SK-N-SH (cell line): ENCODE results near the gene ZNF79. TPM values are rescaled to one million over a fixed set of nuclear protein-coding genes. Genes with fewer than 3 reads are reported as not detected.

Experiments used
- CTCF ChIA-PET: fragments of 300-600, 350-600 bp; formaldehyde crosslinking; extraction: SDS; loops from one replicate; lab custom pipeline; 2021; lab: Yijun Ruan, JAX
- POLR2A ChIA-PET: fragments of 350-600 bp; sonication (Branson Sonifier 250); formaldehyde crosslinking; extraction: SDS; loops from one replicate; lab custom pipeline; 2020; ENCODE audit warnings: antibody characterized with exemption, inconsistent platforms; lab: Yijun Ruan, JAX
- DNase-seq: peaks from one replicate; pipeline ENCODE4 v3.0.0; 2012
- H2AFZ ChIP-seq: fragments of 200-600 bp; sonication (generic); 2 replicates; pipeline ENCODE4 v1.8.1; 2016; ENCODE audit warnings: antibody characterized with exemption, mild to moderate bottlenecking, low read depth
- H3F3A ChIP-seq: fragments of 200-600 bp; sonication (generic); replicated peaks from 2 replicates; pipeline ENCODE3; 2016; ENCODE audit warnings: antibody characterized with exemption, mild to moderate bottlenecking; ENCODE audit not compliant: insufficient read depth
- H3K27ac ChIP-seq, 2 experiments: fragments of 200-500 bp in 1 of 2; fragments of 200-600 bp in 1 of 2; sonication (Bioruptor generic) in 1 of 2; sonication (generic), shearing (Covaris generic) in 1 of 2; 2 replicates each; pipeline versions ENCODE4 v1.5.1 to v1.6.1; 2014 to 2016; ENCODE audit warnings: low read depth in 2 of 2, inconsistent platforms in 1 of 2, low read length in 1 of 2, mild to moderate bottlenecking in 1 of 2, mixed read lengths in 1 of 2
- H3K27me3 ChIP-seq: fragments of 200-600 bp; sonication (generic), shearing (Covaris generic); 2 replicates; pipeline ENCODE4 v1.6.1; 2016; ENCODE audit warnings: mixed run types; ENCODE audit not compliant: insufficient read depth
- H3K36me3 ChIP-seq, 2 experiments: fragments of 200-500 bp in 1 of 2; fragments of 200-600 bp in 1 of 2; sonication (Bioruptor generic) in 1 of 2; sonication (generic) in 1 of 2; replicated peaks in 1 of 2; 2 replicates each; pipeline versions ENCODE3 to v1.5.1; 2014 to 2016; ENCODE audit warnings: low read length in 1 of 2, mild to moderate bottlenecking in 1 of 2; ENCODE audit not compliant: insufficient read depth in 2 of 2, control insufficient read depth in 1 of 2
- H3K4me1 ChIP-seq, 2 experiments: fragments of 200-500 bp in 1 of 2; fragments of 200-600 bp in 1 of 2; sonication (Bioruptor generic) in 1 of 2; sonication (generic), shearing (Covaris generic) in 1 of 2; 2 replicates each; pipeline versions ENCODE4 v1.5.1 to v1.6.1; 2014 to 2016; ENCODE audit warnings: low read depth in 1 of 2, low read length in 1 of 2, mixed run types in 1 of 2; ENCODE audit not compliant: insufficient read depth in 2 of 2, control insufficient read depth in 1 of 2
- H3K4me2 ChIP-seq: fragments of 200-600 bp; sonication (generic), shearing (Covaris generic); 2 replicates; pipeline ENCODE4 v1.6.1; 2017; ENCODE audit warnings: mixed run types
- H3K4me3 ChIP-seq, 2 experiments: fragments of 200-500 bp in 1 of 2; fragments of 200-600 bp in 1 of 2; sonication (Bioruptor generic) in 1 of 2; sonication (generic), shearing (Covaris generic) in 1 of 2; 2 replicates each; pipeline versions ENCODE4 v1.5.1 to v1.8.1; 2014 to 2016; ENCODE audit warnings: low read depth in 2 of 2, inconsistent platforms in 1 of 2, low read length in 1 of 2, mild to moderate bottlenecking in 1 of 2, mixed read lengths in 1 of 2, moderate library complexity in 1 of 2
- H3K79me2 ChIP-seq: fragments of 200-600 bp; sonication (generic); 2 replicates; pipeline ENCODE4 v1.8.1; 2017; ENCODE audit warnings: mild to moderate bottlenecking; ENCODE audit not compliant: insufficient read depth
- H3K9ac ChIP-seq: fragments of 200-600 bp; sonication (generic); 2 replicates; pipeline ENCODE4 v1.6.1; 2017; ENCODE audit warnings: mixed run types
- H3K9me2 ChIP-seq: fragments of 200-600 bp; sonication (generic); 2 replicates; pipeline ENCODE4 v1.6.1; 2017; ENCODE audit warnings: mixed run types
- H3K9me3 ChIP-seq: fragments of 200-600 bp; sonication (generic); 2 replicates; pipeline ENCODE4 v1.6.1; 2017; ENCODE audit warnings: mixed run types, mild to moderate bottlenecking, moderate library complexity
- H4K20me1 ChIP-seq: fragments of 200-600 bp; sonication (generic); 2 replicates; pipeline ENCODE4 v1.6.1; 2017; ENCODE audit warnings: mild to moderate bottlenecking, mixed run types; ENCODE audit not compliant: insufficient read depth
- CHD2 ChIP-seq: fragments of 150-350 bp; IDR thresholded peaks from 2 replicates; pipeline ENCODE4 v1.6.1; 2018; ENCODE audit warnings: low read length; ENCODE audit not compliant: partially characterized antibody
- CTCF ChIP-seq: fragments of 200-600 bp; sonication (generic); IDR thresholded peaks from 2 replicates; pipeline ENCODE4 v1.6.1; 2017; ENCODE audit warnings: antibody characterized with exemption, mild to moderate bottlenecking, moderate library complexity
- ELF1 ChIP-seq: IDR thresholded peaks from 2 replicates; pipeline ENCODE4 v1.4.0; 2012
- EZH2phosphoT487 ChIP-seq: fragments of 200-600 bp; sonication (generic); IDR thresholded peaks from 2 replicates; pipeline ENCODE4 v1.6.1; 2017; ENCODE audit warnings: low read depth, mixed run types, mild to moderate bottlenecking, antibody characterized with exemption, moderate library complexity, borderline replicate concordance
- FOXJ3 ChIP-seq: sonication (generic); formaldehyde crosslinking; IDR thresholded peaks from 2 replicates; pipeline ENCODE4 v1.5.1; 2020; ENCODE audit warnings: mild to moderate bottlenecking, missing genetic modification reagents
- GABPA ChIP-seq: IDR thresholded peaks from 2 replicates; pipeline ENCODE4 v1.4.0; 2012; ENCODE audit warnings: low read depth, mild to moderate bottlenecking
- GATA2 ChIP-seq: sonication (generic); formaldehyde crosslinking; IDR thresholded peaks from 2 replicates; pipeline ENCODE4 v1.5.0; 2020; ENCODE audit warnings: mild to moderate bottlenecking, missing genetic modification reagents
- IRF3 ChIP-seq: fragments of 150-350 bp; IDR thresholded peaks from 2 replicates; pipeline ENCODE4 v1.6.1; 2016; ENCODE audit warnings: mild to moderate bottlenecking, low read depth, low read length
- JUND ChIP-seq: IDR thresholded peaks from 2 replicates; pipeline ENCODE4 v1.4.0; 2012
- MEF2A ChIP-seq: IDR thresholded peaks from 2 replicates; pipeline ENCODE4 v1.4.0; 2012; ENCODE audit warnings: low read depth, borderline replicate concordance
- MXI1 ChIP-seq: IDR thresholded peaks from 2 replicates; pipeline ENCODE4 v1.6.1; 2012; ENCODE audit warnings: mild to moderate bottlenecking, low read depth, low read length, improper control_type of control experiment
- NFIC ChIP-seq: IDR thresholded peaks from 2 replicates; pipeline ENCODE4 v1.4.0; 2012; ENCODE audit warnings: borderline replicate concordance
- NRF1 ChIP-seq: IDR thresholded peaks from 2 replicates; pipeline ENCODE4 v1.6.1; 2012; ENCODE audit warnings: low read depth, mild to moderate bottlenecking, low read length
- POLR2AphosphoS5 ChIP-seq: IDR thresholded peaks from 2 replicates; pipeline ENCODE4 v1.6.1; 2012; ENCODE audit warnings: low read depth, low read length
- RAD21 ChIP-seq: IDR thresholded peaks from 2 replicates; pipeline ENCODE4 v1.6.1; 2012; ENCODE audit warnings: mild to moderate bottlenecking, low read length
- RCOR1 ChIP-seq: fragments of 150-350 bp; IDR thresholded peaks from 2 replicates; pipeline ENCODE4 v1.6.1; 2017; ENCODE audit warnings: antibody characterized with exemption, low read length
- RXRA ChIP-seq: IDR thresholded peaks from 2 replicates; pipeline ENCODE4 v1.4.0; 2012; ENCODE audit warnings: low read depth, mild to moderate bottlenecking, borderline replicate concordance
- SMC3 ChIP-seq: IDR thresholded peaks from 2 replicates; pipeline ENCODE4 v1.6.1; 2012; ENCODE audit warnings: low read depth, low read length, improper control_type of control experiment
- TAF1 ChIP-seq: IDR thresholded peaks from 2 replicates; pipeline ENCODE4 v1.6.1; 2012; ENCODE audit warnings: low read depth, mild to moderate bottlenecking, low read length, moderate library complexity, borderline replicate concordance
- USF2 ChIP-seq: fragments of 150-350 bp; IDR thresholded peaks from 2 replicates; pipeline ENCODE4 v1.6.1; 2017; ENCODE audit warnings: antibody characterized with exemption, low read length, low read depth, borderline replicate concordance
- YY1 ChIP-seq: IDR thresholded peaks from 2 replicates; pipeline ENCODE4 v1.4.0; 2012; ENCODE audit warnings: low read depth, mild to moderate bottlenecking
- ZBTB33 ChIP-seq: IDR thresholded peaks from 2 replicates; pipeline ENCODE4 v1.4.0; 2012; ENCODE audit warnings: low read depth, borderline replicate concordance
- WGBS: methylation state at CpG from one replicate; pipeline ENCODE4 v1.1.6; 2017; ENCODE audit warnings: low lambda C conversion rate; 5-methylcytosine and 5-hydroxymethylcytosine counted together
- polyA plus RNA-seq, 3 experiments: library from polyadenylated mRNA; depleted of rRNA; stranded (reverse); fragments of >200 nt; gene quantifications; 2 replicates each; pipeline ENCODE4 v1.2.3, GENCODE V29; 2012

ZNF79 gene
- polyA plus RNA-seq, 1 of the 3 experiments (the other 2 are of a cell fraction): 4.6 TPM

GRCh38 chr9:127392166-127392565 lies 32.0 kb upstream of the ZNF79 start:
- WGBS: 91% methylated on average over 5 of the region's 5 CpGs
- H3K4me1 ChIP-seq: peaks cover 5 to 9% of the 10 kb centered on the region in 2 experiments; a peak in 2 of 4 replicates
- POLR2A ChIA-PET: no interaction called here
- TF ChIP-seq RAD21: no peak
- TF ChIP-seq USF2: no peak
- no peak for TF ChIP-seq POLR2AphosphoS5
- TF ChIP-seq GATA2: no peak
- no peak for TF ChIP-seq MXI1
- TF ChIP-seq, all 33 proteins: peak for 0
- H3K4me3 ChIP-seq: no peak overlapping the region
- no peaks in the 10 kb centered on the region for H3K9me3 ChIP-seq
- CTCF ChIA-PET: interaction anchor here (0.9 to 1.6 kb wide), 2 partner anchors 427 to 447 kb away, joined by 3 read pairs; no protein-coding TSS in a partner anchor
- no peak for DNase-seq
- H3K4me2 ChIP-seq: no peak overlapping the region
- peaks cover 29% of the 10 kb centered on the region for H3F3A ChIP-seq
- no peak overlapping the region for H3K27ac ChIP-seq
- H4K20me1 ChIP-seq: no peaks in the 10 kb centered on the region; the same call in 1 of the 2 replicates
- no peaks in the 10 kb centered on the region for H3K36me3 ChIP-seq
- H3K9me2 ChIP-seq: no peaks in the 10 kb centered on the region
- no peak overlapping the region for H2AFZ ChIP-seq
- no peaks in the 10 kb centered on the region for H3K27me3 ChIP-seq
- H3K9ac ChIP-seq: no peak overlapping the region
- no peaks in the 10 kb centered on the region for H3K79me2 ChIP-seq

- no peak overlapping the region for H2AFZ ChIP-seq
- no peak overlapping the region for H3K27ac ChIP-seq
- H3K9ac ChIP-seq: no peak overlapping the region
- DNase-seq: no peak
- H3K36me3 ChIP-seq: no peaks in the 10 kb centered on the region
- peaks cover 7% of the 10 kb centered on the region in 2 experiments; a peak in 2 of 4 replicates for H3K4me1 ChIP-seq
- POLR2A ChIA-PET: no interaction called here
- no peak overlapping the region for H3K4me3 ChIP-seq
- CTCF ChIA-PET: interaction anchor here (0.9 to 1.6 kb wide), 4 partner anchors 169 to 448 kb away, joined by 3 read pairs; no protein-coding TSS in a partner anchor
- no peaks in the 10 kb centered on the region for H3K9me2 ChIP-seq
- H4K20me1 ChIP-seq: no peaks in the 10 kb centered on the region; the same call in 1 of the 2 replicates
- H3K9me3 ChIP-seq: no peaks in the 10 kb centered on the region
- no peak overlapping the region for H3K4me2 ChIP-seq
- peaks cover 4% of the 10 kb centered on the region; the same call in 1 of the 2 replicates for H3K79me2 ChIP-seq
- TF ChIP-seq TAF1 (no peak), ELF1 (no peak), CHD2 (no peak), YY1 (no peak), ZBTB33 (no peak), FOXJ3 (CRISPR knock-in tag) (no peak), SMC3 (no peak), MEF2A (no peak), NRF1 (no peak), NFIC (no peak), RXRA (no peak), USF2 (no peak), RCOR1 (no peak), IRF3 (no peak), JUND (no peak), RAD21 (no peak), CTCF (no peak), EZH2phosphoT487 (no peak), GABPA (no peak)
- 90% methylated on average over 5 of the region's 5 CpGs for WGBS
- no peaks in the 10 kb centered on the region for H3K27me3 ChIP-seq
- H3F3A ChIP-seq: peaks cover 22% of the 10 kb centered on the region
Measured at GRCh38 chr9:127392976-127393375, 31.2 kb upstream of the ZNF79 start.
